Memory B cell (primary cell): ENCODE results near the gene VWA5A.
"Not testable (repeated sequence)": the region's sequence is repeated elsewhere in the genome, so short reads cannot be mapped to it uniquely, and the experiment has no call there.

Experiments
- ATAC-seq: fragments of 150-1000 bp; cut with Tn5 transposase; 2 replicates; pipeline ENCODE4 v1.10.0; 2021; ENCODE audit warnings: low read depth, mild to moderate bottlenecking, moderate library complexity
- DNase-seq, 2 donors: peaks; one replicate each; pipeline ENCODE4 v3.0.0; 2022; ENCODE audit warnings: low spot score in 2 of 2
- H3K27ac Mint-ChIP-seq: one replicate; pipeline ENCODE4 v1.8.0; 2022; ENCODE audit warnings: mild to moderate bottlenecking, moderate library complexity, mixed read lengths
- H3K27me3 Mint-ChIP-seq: one replicate; pipeline ENCODE4 v1.8.0; 2022; ENCODE audit warnings: mixed read lengths
- H3K36me3 Mint-ChIP-seq: one replicate; pipeline ENCODE4 v1.8.0; 2022; ENCODE audit warnings: mild to moderate bottlenecking, mixed read lengths
- H3K4me1 Mint-ChIP-seq: one replicate; pipeline ENCODE4 v1.8.0; 2022; ENCODE audit warnings: mixed read lengths
- H3K4me3 Mint-ChIP-seq: one replicate; pipeline ENCODE4 v1.8.0; 2022; ENCODE audit warnings: mild to moderate bottlenecking, moderate library complexity, mixed read lengths
- H3K9me3 Mint-ChIP-seq: one replicate; pipeline ENCODE4 v1.8.0; 2022; ENCODE audit warnings: mixed read lengths

Gene VWA5A

DNA sequence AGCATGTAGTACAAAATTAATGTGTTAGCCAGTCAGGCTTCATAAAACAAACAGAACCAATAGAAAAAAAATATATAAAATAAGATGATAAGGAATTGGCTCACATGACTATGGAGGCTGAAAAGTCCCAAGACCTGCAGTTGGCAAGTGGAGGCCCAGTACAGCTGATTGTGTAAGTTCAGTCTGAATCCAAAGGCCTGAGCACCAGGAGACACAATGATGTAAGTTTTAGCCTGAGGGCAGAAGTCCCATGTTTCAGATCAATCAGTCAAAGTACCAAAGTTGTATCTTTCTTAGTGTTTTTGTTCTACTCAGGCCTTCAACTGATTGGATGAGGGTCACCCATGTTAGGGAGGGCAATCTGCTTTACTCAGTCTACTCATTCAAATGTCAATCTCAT is 53.5 kb downstream of the VWA5A start:
- peaks cover 3% of the 10 kb centered on the region for H3K9me3 Mint-ChIP-seq
- H3K4me3 Mint-ChIP-seq: no peak overlapping the region
- no peaks in the 10 kb centered on the region for H3K36me3 Mint-ChIP-seq
- DNase-seq: no peak
- no peak for ATAC-seq
- peaks cover 6% of the 10 kb centered on the region for H3K27me3 Mint-ChIP-seq
- H3K4me1 Mint-ChIP-seq: peaks cover 2% of the 10 kb centered on the region
- no peak overlapping the region for H3K27ac Mint-ChIP-seq

DNA sequence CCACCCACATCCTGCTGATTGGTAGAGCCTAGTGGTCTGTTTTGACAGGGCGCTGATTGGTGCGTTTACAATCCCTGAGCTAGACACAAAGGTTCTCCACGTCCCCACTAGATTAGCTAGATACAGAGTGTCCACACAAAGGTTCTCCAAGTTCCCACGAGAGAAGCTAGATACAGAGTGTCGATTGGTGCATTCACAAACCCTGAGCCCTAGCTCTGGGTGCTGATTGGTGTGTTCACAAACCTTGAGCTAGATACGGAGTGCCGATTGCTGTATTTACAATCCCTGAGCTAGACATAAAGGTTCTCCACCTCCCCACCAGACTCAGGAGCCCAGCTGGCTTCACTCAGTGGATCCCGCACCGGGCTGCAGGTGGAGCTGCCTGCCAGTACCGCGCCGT is 55.1 kb downstream of the VWA5A start:
- not testable (repeated sequence) for H3K4me3 Mint-ChIP-seq, H3K27me3 Mint-ChIP-seq, H3K9me3 Mint-ChIP-seq, H3K27ac Mint-ChIP-seq, ATAC-seq, H3K36me3 Mint-ChIP-seq, DNase-seq, H3K4me1 Mint-ChIP-seq

DNA sequence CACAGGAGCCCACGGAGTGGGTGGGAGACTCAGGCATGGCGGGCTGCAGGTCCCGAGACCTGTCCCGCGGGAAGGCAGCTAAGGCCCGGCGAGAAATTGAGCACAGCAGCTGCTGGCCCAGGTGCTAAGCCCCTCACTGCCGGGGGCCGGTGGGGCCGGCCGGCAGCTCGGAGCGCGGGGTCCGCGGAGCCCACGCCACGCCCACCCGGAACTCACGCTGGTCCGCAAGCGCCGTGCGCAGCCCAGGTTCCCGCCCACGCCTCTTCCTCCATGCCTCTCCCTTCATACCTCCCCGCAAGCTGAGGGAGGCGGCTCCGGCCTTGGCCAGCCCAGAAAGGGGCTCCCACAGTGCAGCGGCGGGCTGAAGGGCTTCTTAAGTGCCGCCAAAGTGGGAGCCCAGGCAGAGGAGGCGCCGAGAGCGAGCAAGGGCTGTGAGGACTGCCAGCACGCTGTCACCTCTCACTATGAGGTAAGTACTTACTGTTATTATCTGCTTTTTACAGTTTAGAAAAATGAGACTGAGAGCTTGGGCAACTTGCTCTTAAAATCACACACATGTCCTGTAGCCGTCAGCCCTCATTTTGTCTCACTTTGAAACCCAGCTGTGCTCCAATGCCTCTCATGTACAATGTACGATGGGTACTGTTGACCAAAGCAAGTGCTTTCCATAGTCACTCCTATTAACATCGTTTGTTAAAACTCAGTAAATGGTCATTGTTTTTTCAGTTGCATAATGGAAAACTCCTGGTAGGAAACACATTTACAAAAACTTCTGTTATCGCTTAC is 55.7 kb downstream of the VWA5A start:
- no peaks in the 10 kb centered on the region for H3K36me3 Mint-ChIP-seq
- no peak overlapping the region for H3K27ac Mint-ChIP-seq
- H3K9me3 Mint-ChIP-seq: peaks cover 1% of the 10 kb centered on the region
- peaks cover 6% of the 10 kb centered on the region for H3K27me3 Mint-ChIP-seq
- no peak for DNase-seq
- H3K4me3 Mint-ChIP-seq: no peak overlapping the region
- peaks cover 2% of the 10 kb centered on the region for H3K4me1 Mint-ChIP-seq
- ATAC-seq: no peak

DNA sequence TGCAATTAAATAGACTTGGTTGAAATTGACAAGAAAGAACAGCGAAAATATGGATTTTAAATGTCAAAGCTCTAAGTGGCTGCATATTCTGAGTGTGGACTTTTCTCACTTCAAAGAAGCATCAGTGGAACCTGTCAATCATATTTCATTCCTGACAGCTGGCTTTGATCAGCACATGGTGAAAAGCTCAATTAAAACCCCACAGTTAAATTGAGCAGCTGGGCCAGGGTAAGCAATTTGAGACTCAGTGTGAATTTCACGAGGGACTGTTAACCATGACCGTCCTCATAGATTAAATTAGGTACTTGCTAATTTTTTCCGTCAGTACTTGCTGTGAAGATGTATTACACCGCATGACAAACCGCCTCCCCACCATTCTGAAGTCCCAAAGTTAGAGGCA is 56.9 kb downstream of the VWA5A start:
- peaks cover 2% of the 10 kb centered on the region for H3K4me1 Mint-ChIP-seq
- H3K27me3 Mint-ChIP-seq: peaks cover 6% of the 10 kb centered on the region
- no peak overlapping the region for H3K27ac Mint-ChIP-seq
- H3K36me3 Mint-ChIP-seq: no peaks in the 10 kb centered on the region
- no peak overlapping the region for H3K4me3 Mint-ChIP-seq
- peaks cover 1% of the 10 kb centered on the region for H3K9me3 Mint-ChIP-seq
- DNase-seq (no peak), ATAC-seq (no peak)

DNA sequence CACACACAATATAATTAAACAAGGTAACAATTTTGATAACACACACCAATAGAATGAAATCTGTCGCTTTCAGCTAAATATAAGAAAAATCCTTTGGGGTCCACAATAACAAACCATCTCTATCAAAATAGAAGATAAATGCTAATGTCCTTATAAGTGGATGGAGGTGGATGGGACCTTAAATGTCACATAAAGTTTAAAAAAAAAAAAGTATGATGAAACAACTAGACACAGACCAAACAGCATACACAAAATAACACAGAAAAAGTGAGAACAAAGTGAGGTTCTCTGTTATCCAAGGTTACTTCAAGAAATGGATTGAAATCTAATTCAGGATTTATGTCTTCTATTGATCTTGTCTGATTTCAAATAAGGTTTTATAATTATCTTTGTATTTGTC is 57.3 kb downstream of the VWA5A start:
- Mint-ChIP-seq H3K27me3 (peaks cover 2% of the 10 kb centered on the region), H3K4me1 (peaks cover 2% of the 10 kb centered on the region), H3K9me3 (peaks cover 1% of the 10 kb centered on the region), H3K36me3 (no peaks in the 10 kb centered on the region), H3K27ac (no peak overlapping the region), H3K4me3 (no peak overlapping the region)
- ATAC-seq (no peak), DNase-seq (no peak)

DNA sequence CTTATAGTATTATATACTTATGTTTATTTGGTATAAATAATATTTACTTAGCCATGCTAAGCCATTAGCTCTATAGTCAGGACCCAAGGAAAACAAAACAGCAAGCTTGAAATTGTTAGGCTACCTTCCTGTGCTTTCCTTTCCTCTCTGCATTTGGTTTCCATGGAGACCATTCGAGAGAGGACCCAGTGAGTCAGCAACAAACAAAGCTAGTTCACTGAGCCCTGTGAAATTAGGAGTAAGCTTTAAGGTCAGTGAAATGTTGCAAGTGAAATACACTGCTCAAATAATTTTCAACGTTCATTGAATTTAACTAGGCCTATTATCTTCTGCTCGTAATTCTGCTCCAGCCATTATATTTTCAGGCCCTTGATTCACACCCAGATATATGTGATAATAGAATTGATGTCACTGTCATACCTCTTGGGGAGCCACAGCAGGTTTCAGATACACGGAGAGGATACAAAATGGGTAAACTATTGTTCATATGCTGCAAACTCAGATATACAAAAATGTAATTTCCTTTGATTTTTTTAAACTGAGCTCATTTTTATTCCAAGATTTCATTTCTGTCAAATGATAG is 58.8 kb downstream of the VWA5A start:
- H3K27ac Mint-ChIP-seq: no peak overlapping the region
- peaks cover 2% of the 10 kb centered on the region for H3K4me1 Mint-ChIP-seq

DNA sequence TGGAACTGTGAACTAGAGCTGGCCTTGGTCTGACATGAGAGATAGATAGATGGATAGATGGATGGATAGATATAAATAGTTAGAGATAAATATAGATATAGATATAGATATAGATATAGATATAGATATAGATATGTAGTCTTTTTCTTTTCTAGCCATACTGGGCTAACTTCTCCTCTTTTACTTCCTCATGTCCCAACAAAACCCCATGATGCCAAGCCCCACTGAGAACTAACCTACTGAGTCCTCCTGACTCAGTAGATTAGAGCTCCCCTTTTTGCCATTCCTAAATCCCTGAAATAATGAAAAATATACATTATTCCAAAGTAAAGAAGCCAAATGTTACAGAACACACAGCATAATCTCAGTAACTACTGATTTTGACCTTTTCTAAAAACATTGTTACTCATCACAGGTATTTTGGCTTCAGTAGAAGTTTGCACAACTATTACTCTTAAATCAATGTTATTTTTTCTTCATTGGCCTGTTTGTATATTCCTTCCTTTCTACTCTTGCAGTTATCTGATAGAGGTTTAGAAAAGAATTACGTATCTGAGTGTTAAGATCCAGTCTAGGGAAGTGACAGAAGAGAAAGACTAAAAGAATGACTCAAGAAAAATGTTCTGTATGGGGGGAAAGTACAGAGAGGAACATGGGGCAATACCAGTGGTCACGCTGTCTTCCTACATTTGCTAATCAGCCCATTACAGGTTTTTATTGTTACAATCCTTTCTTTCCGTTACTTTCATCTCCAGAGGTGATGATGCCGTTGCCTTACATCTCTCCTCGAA is 61.9 kb downstream of the VWA5A start:
- Mint-ChIP-seq H3K9me3 (no peaks in the 10 kb centered on the region), H3K27me3 (no peaks in the 10 kb centered on the region), H3K4me3 (no peak overlapping the region), H3K27ac (no peak overlapping the region), H3K36me3 (no peaks in the 10 kb centered on the region), H3K4me1 (no peaks in the 10 kb centered on the region)
- DNase-seq: no peak
- no peak for ATAC-seq

More for the DNA sequence above, 58.8 kb downstream of the VWA5A start:
- peaks cover 1% of the 10 kb centered on the region for H3K9me3 Mint-ChIP-seq
- peaks cover 2% of the 10 kb centered on the region for H3K27me3 Mint-ChIP-seq
- H3K4me3 Mint-ChIP-seq: no peak overlapping the region
- ATAC-seq (no peak), DNase-seq (no peak)
- H3K36me3 Mint-ChIP-seq: no peaks in the 10 kb centered on the region

DNA sequence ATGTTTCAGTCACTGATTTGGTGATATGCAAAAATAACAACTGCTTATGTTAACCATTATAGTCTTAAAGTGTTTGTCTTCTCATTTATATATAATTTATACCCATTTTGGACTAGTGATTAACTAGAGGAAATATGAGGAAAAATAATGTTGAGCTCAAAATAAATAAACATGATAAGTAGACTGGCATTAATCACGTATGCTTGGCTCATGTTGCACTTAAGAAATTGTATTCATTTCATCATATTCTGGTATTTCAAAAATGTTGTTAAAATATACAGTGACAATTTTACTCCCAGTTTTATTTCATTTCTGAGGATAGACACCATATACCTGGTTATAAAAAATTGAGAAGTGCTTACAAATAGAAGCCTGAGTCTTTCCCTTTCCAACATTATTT is 64.1 kb downstream of the VWA5A start:
- no peak overlapping the region for H3K4me3 Mint-ChIP-seq
- no peak for ATAC-seq
- no peaks in the 10 kb centered on the region for H3K9me3 Mint-ChIP-seq
- DNase-seq: no peak
- H3K4me1 Mint-ChIP-seq: no peaks in the 10 kb centered on the region
- H3K27me3 Mint-ChIP-seq: no peaks in the 10 kb centered on the region
- H3K36me3 Mint-ChIP-seq: no peaks in the 10 kb centered on the region
- H3K27ac Mint-ChIP-seq: no peak overlapping the region

DNA sequence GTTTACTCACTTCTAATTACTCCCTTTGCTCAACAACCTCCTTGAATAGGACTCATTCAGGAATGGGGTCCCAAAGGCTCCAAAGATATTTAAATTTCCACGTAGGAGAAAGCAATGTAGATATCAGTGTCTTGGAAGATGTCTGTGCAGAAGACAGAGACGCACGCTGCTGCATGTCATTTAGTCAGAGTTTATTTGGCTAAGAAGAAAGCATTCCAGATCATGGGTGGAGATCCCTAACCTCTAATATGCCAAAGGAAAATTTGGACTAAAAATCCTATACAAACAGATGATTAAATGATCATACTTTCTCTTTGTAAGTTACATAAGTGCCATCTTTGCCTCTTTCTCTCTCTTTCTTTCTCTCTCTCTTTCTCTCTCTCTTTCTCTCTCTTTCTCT is 67.8 kb downstream of the VWA5A start, which contains the start of gene OR10D3:
TSS of gene OR10D3 (plus strand) at position 278 of the 400 bp plus-strand sequence. CDS start 1,925 bp downstream, outside the sequence.
- no peak for ATAC-seq
- H3K27ac Mint-ChIP-seq: no peak within 1 kb of the TSS
- no peak for DNase-seq
- no peaks in the 10 kb centered on the region for H3K4me1 Mint-ChIP-seq
- H3K36me3 Mint-ChIP-seq: no peaks in the 10 kb centered on the region
- H3K27me3 Mint-ChIP-seq: peaks cover 5% of the 10 kb centered on the region
- no peaks in the 10 kb centered on the region for H3K9me3 Mint-ChIP-seq
- no peak within 1 kb of the TSS for H3K4me3 Mint-ChIP-seq

DNA sequence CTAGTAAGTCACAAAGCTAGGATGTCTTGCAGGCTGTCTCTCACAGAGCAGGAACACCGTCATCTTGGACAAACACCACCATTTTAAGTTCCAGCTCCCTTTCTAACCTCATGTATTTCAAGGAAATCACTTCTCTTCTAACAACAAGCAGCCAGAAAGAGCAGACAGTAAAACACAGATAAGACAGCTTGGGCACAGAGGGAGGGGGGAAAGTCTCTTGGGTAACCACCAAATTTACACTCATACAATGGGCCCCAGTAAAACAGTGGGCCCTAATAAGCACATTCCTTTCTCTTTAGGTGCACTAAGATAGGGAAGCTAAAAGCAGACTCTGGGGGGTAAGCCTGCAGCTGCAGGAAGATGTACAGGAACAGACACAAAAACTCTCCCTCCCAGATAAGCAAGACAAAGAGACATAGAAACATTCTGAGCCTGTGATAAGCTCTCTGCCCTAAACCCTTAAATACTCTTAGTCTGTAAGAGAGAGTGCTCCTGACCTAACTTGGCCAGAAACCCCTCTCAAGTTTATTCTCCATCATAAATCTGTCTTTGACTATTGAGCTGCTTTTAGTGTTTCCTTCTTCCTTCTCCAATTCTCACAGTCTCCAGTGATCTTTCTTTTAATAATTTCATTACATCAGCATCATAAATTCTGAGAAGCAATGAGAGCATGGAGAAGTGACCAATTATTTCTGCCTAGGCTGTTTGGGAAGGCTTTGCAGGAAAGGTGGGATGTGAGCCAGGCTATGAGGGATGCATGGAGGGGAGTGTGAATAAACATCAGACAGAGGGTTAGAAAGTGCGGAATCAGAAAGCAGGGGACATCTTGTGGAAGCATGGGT is 75.3 kb downstream of the VWA5A start:
- no peaks in the 10 kb centered on the region for H3K9me3 Mint-ChIP-seq
- ATAC-seq (no peak), DNase-seq (no peak)
- H3K36me3 Mint-ChIP-seq: no peaks in the 10 kb centered on the region
- H3K4me3 Mint-ChIP-seq: no peak overlapping the region
- H3K27ac Mint-ChIP-seq: no peak overlapping the region
- peaks cover 6% of the 10 kb centered on the region for H3K27me3 Mint-ChIP-seq
- H3K4me1 Mint-ChIP-seq: peaks cover 4% of the 10 kb centered on the region

DNA sequence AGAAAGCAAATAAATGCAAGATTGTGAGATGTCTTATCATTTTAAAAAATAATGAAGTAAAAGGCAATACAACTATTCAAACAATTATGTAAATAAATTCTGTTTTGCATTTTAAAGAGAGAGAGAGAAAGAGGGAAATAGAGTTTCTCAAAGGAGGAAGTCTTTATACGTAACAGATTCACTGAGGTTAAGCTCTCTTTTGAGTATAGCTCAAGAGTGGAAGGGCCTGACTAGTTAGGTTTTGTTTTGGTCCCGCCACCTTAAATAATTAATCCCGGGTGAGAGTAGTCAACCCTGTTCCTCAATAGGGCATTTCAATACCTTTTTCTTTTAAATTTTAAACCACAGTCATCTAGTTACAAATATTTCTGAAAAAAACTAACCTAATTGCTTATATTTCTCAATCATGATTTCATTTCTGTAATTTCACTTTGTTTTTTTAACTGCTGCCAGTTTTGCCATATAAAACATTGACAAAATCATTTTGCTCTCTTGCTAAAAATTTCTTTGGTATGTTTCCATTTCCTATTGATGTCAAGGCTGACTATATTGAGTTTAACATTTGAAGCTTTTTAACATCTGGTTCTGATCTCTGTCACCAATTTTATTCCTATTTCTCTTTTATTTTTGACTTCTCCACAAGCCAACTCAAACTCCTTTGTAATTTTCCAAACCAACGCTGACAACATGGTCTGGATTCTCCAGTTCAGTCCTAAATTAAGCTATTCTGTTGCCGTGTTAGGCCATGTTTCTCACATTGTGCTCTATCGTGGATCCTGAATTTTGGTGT is 78.2 kb downstream of the VWA5A start:
- peak; percentile 91 for ATAC-seq
- no peak overlapping the region for H3K4me3 Mint-ChIP-seq
- peaks cover 3% of the 10 kb centered on the region for H3K27me3 Mint-ChIP-seq
- DNase-seq: no peak
- peaks cover 4% of the 10 kb centered on the region for H3K4me1 Mint-ChIP-seq
- no peak overlapping the region for H3K27ac Mint-ChIP-seq
- H3K9me3 Mint-ChIP-seq: no peaks in the 10 kb centered on the region
- no peaks in the 10 kb centered on the region for H3K36me3 Mint-ChIP-seq

DNA sequence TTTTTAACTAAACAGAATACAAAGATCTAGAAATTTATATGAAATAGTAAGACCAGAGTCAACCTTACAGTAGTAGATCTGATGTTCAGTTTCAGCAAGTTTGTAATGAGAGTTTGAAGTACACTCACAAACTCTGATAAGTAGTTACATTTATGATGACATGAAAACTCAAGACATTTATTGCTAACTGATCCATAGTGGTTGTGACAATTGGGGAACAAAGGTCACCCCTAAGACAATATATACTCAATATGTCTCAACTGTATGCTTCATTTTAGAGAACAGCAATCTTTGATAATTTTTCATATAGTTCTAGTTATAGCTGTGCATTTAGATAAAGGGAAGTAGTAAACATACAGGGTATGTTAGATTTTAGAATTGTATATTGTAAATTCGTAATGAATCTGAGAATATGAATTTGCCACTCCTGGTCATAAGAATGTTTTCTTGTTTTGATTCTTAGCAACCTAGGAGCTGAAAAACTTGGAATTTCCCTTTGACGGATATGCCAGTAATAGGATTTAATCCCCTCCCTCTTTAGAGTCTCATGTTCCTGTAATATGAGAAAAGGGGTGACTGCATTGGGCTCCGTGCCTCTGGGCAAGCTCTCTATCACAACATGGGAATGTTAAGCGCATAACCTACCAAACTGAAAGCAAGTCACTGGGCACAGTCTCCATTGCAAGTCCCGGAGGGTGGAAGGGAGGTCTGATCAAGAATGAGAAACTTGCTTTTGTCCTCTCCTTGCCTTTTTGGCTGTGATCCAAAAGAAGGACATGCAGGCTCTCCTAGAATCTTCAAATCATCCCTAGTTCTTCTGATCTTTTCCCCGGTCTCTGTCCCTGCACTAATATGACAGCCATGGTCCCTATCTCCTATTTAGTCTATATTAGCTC is 79.3 kb downstream of the VWA5A start:
- no peak overlapping the region for H3K27ac Mint-ChIP-seq
- ATAC-seq (no peak), DNase-seq (no peak)
- H3K4me3 Mint-ChIP-seq: no peak overlapping the region
- no peaks in the 10 kb centered on the region for H3K9me3 Mint-ChIP-seq
- H3K4me1 Mint-ChIP-seq: peaks cover 4% of the 10 kb centered on the region
- peaks cover 5% of the 10 kb centered on the region for H3K27me3 Mint-ChIP-seq
- H3K36me3 Mint-ChIP-seq: no peaks in the 10 kb centered on the region
